HUES64 (cell line): ENCODE measurements around the gene ITGA2B.
A peak's percentile ranks its signal among the peaks of the same experiment; 100 is the strongest.
"Not testable (repeated sequence)": the region's sequence is repeated elsewhere in the genome, so short reads cannot be mapped to it uniquely, and the experiment has no call there.

Experiments used
- H3K27ac ChIP-seq: 2 replicates; pipeline ENCODE4 v1.7.0; 2013; ENCODE audit warnings: low read depth, low read length, inconsistent platforms
- H3K27me3 ChIP-seq: 2 replicates; pipeline ENCODE4 v1.6.1; 2013; ENCODE audit warnings: mild to moderate bottlenecking, low read length; ENCODE audit not compliant: insufficient read depth
- H3K36me3 ChIP-seq: 2 replicates; pipeline ENCODE4 v1.6.1; 2013; ENCODE audit warnings: mild to moderate bottlenecking, low read length; ENCODE audit not compliant: insufficient read depth
- H3K4me1 ChIP-seq: 2 replicates; pipeline ENCODE4 v1.6.1; 2013; ENCODE audit warnings: mild to moderate bottlenecking, low read length, moderate library complexity; ENCODE audit not compliant: insufficient read depth
- H3K4me3 ChIP-seq: 2 replicates; pipeline ENCODE4 v1.5.1; 2013; ENCODE audit warnings: mild to moderate bottlenecking, low read length, moderate library complexity
- H3K9ac ChIP-seq: 2 replicates; pipeline ENCODE4 v1.6.1; 2013; ENCODE audit warnings: mild to moderate bottlenecking, low read depth, low read length
- H3K9me3 ChIP-seq: 2 replicates; pipeline ENCODE4 v1.6.1; 2013; ENCODE audit warnings: low read depth, low read length; ENCODE audit not compliant: insufficient read depth
- WGBS: fragments of 150-250, 120-280 bp; methylation state at CpG from one replicate; pipeline ENCODE4 v1.1.7; 2013; ENCODE audit warnings: missing lambda C conversion rate; 5-methylcytosine and 5-hydroxymethylcytosine counted together

ITGA2B gene

GRCh38 chr17:44378171-44378705, 11.2 kb downstream of the ITGA2B start:
- Histone ChIP-seq H3K4me1 (peaks cover 8% of the 10 kb centered on the region; the same call in 1 of the 2 replicates), H3K9me3 (no peaks in the 10 kb centered on the region), H3K4me3 (no peak overlapping the region), H3K27me3 (peaks cover 8% of the 10 kb centered on the region), H3K36me3 (no peaks in the 10 kb centered on the region), H3K9ac (no peak overlapping the region), H3K27ac (no peak overlapping the region)
- 87% methylated on average over 14 of the region's 14 CpGs for WGBS

- peaks cover 8% of the 10 kb centered on the region; the same call in 1 of the 2 replicates for H3K4me1 ChIP-seq
- WGBS = 94% methylated on average over 12 of the region's 12 CpGs
- no peak overlapping the region for H3K9ac ChIP-seq
- no peaks in the 10 kb centered on the region for H3K9me3 ChIP-seq
- H3K36me3 ChIP-seq = no peaks in the 10 kb centered on the region
- H3K4me3 ChIP-seq = no peak overlapping the region
- H3K27me3 ChIP-seq = no peaks in the 10 kb centered on the region
- H3K27ac ChIP-seq = no peak overlapping the region
These were observed 12.7 kb downstream of the ITGA2B start for GRCh38 chr17:44376779-44377178.

GRCh38 chr17:44376124-44376523, 13.3 kb downstream of the ITGA2B start:
- Histone ChIP-seq H3K27ac (no peak overlapping the region), H3K4me1 (peaks cover 8% of the 10 kb centered on the region; the same call in 1 of the 2 replicates), H3K36me3 (no peaks in the 10 kb centered on the region), H3K9me3 (no peaks in the 10 kb centered on the region), H3K9ac (no peak overlapping the region), H3K4me3 (no peak overlapping the region), H3K27me3 (no peaks in the 10 kb centered on the region)
- WGBS = 54% methylated on average over 5 of the region's 5 CpGs

GRCh38 chr17:44375196-44376017, 14.0 kb downstream of the ITGA2B start:
- Histone ChIP-seq H3K4me3 (0 out of 2 replicates have a peak overlapping the region, but pooled peaks have one; percentile 8), H3K9me3 (no peaks in the 10 kb centered on the region), H3K9ac (no peak overlapping the region), H3K36me3 (no peaks in the 10 kb centered on the region), H3K4me1 (peaks cover 8% of the 10 kb centered on the region; the same call in 1 of the 2 replicates), H3K27me3 (no peaks in the 10 kb centered on the region), H3K27ac (no peak overlapping the region)
- 58% methylated on average over 22 of the region's 22 CpGs for WGBS

- H3K9me3 ChIP-seq = no peaks in the 10 kb centered on the region
- H3K27me3 ChIP-seq = no peaks in the 10 kb centered on the region
- no peak overlapping the region for H3K27ac ChIP-seq
- H3K36me3 ChIP-seq = no peaks in the 10 kb centered on the region
- 34% methylated on average over 31 of the region's 31 CpGs for WGBS
- H3K9ac ChIP-seq = no peak overlapping the region; the same call in 1 of the 2 replicates
- peaks cover 8% of the 10 kb centered on the region; the same call in 1 of the 2 replicates for H3K4me1 ChIP-seq
- peak overlapping the region; percentile 46 for H3K4me3 ChIP-seq
These were observed 14.9 kb downstream of the ITGA2B start for GRCh38 chr17:44374306-44375195.

- WGBS = 88% methylated on average over 10 of the region's 10 CpGs
- no peaks in the 10 kb centered on the region for H3K27me3 ChIP-seq
- H3K4me1 ChIP-seq = peaks cover 8% of the 10 kb centered on the region; the same call in 1 of the 2 replicates
- no peak overlapping the region for H3K4me3 ChIP-seq
- H3K36me3 ChIP-seq = no peaks in the 10 kb centered on the region
- H3K27ac ChIP-seq = no peak overlapping the region
- H3K9ac ChIP-seq = no peak overlapping the region
- no peaks in the 10 kb centered on the region for H3K9me3 ChIP-seq
These were observed 17.4 kb downstream of the ITGA2B start for GRCh38 chr17:44372036-44372435.

- not testable (repeated sequence) for H3K36me3 ChIP-seq, H3K9ac ChIP-seq, H3K9me3 ChIP-seq, H3K4me1 ChIP-seq, H3K4me3 ChIP-seq, H3K27ac ChIP-seq
- H3K27me3 ChIP-seq = peaks cover 11% of the 10 kb centered on the region; the same call in 1 of the 2 replicates
- 72% methylated on average over 16 of the region's 17 CpGs for WGBS
These were observed 19.9 kb downstream of the ITGA2B start for GRCh38 chr17:44369414-44370023.

- H3K4me1 ChIP-seq = not testable (repeated sequence)
These were observed 20.8 kb downstream of the ITGA2B start for GRCh38 chr17:44368391-44369243.

GRCh38 chr17:44367231-44367979, 22.0 kb downstream of the ITGA2B start:
- peaks cover 16% of the 10 kb centered on the region for H3K27me3 ChIP-seq
- no peak overlapping the region for H3K27ac ChIP-seq
- 90% methylated on average over 7 of the region's 7 CpGs for WGBS
- no peak overlapping the region for H3K9ac ChIP-seq
- no peaks in the 10 kb centered on the region for H3K36me3 ChIP-seq
- H3K9me3 ChIP-seq = no peaks in the 10 kb centered on the region
- H3K4me3 ChIP-seq = no peak overlapping the region
- H3K4me1 ChIP-seq = peaks cover 4% of the 10 kb centered on the region; the same call in 1 of the 2 replicates

More at GRCh38 chr17:44368391-44369243, 20.8 kb downstream of the ITGA2B start:
- WGBS = 92% methylated on average over 42 of the region's 42 CpGs
- not testable (repeated sequence) for H3K4me3 ChIP-seq, H3K27ac ChIP-seq, H3K9ac ChIP-seq, H3K9me3 ChIP-seq, H3K36me3 ChIP-seq
- H3K27me3 ChIP-seq = peaks cover 16% of the 10 kb centered on the region
